ENCODE data around the gene PHRF1.

Gene PHRF1

DNA sequence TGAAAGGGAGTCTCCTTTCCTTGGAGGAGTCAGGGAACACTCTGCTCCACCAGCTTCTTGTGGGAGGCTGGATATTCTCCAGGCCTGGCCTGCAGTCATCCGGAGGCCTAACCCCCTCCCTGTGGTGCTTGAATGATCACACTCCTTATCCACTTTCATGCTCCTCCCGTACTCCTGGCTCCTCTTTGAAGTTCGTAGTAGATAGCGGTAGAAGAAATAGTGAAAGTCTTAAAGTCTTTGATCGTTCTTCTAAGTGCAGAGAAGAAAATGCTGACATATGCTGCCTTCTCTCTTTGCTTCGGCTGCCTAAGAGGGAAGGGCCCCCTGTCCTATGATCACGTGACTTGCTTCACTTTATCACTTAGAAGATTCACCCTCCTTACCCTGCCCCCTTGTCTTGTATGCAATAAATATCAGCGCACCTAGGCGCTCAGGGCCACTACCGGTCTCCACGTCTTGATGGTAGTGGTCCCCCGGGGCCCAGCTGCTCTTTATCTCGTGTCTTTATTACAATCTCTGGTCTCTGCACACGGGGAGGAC, 2.2 kb upstream of the PHRF1 start:
- DNase-seq: peak; percentile 37

DNA sequence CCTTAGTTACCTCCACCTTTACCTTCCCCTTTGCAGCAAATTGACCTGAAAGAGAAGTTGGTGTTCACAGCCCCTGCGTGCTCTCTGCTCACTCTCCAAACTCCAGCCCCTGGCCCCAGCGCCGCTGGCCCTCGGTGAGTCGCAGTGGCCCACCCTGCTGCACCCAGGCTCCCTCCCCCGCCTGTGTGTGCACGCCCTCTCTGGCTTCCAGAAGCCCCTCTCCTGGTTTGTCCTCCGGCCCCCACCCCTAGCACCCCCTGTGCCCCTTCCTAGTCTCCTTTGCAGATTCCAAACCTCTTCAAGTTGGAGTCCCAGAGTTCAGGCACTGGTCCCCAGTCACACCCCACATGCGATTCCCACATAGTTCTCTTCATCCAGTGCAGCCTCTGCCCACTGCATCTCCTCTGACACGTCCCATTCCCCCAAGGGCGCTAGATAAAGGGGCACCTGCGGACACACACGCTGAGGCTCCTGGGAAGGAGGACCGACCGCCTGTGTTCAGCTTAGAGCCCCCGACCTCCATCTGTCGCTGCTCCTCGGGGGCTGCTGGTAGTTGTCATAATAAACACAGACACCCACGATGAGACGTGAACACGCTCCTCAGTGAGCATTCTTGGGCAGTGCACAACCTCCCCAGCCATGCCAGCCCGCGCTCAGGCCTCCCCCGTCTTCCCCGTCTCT, 1.5 kb upstream of the PHRF1 start:
- DNase-seq: no peak

GRCh38 chr11:575313-575995, 816 bp upstream of the PHRF1 start:
- DNase-seq: no peak

DNA sequence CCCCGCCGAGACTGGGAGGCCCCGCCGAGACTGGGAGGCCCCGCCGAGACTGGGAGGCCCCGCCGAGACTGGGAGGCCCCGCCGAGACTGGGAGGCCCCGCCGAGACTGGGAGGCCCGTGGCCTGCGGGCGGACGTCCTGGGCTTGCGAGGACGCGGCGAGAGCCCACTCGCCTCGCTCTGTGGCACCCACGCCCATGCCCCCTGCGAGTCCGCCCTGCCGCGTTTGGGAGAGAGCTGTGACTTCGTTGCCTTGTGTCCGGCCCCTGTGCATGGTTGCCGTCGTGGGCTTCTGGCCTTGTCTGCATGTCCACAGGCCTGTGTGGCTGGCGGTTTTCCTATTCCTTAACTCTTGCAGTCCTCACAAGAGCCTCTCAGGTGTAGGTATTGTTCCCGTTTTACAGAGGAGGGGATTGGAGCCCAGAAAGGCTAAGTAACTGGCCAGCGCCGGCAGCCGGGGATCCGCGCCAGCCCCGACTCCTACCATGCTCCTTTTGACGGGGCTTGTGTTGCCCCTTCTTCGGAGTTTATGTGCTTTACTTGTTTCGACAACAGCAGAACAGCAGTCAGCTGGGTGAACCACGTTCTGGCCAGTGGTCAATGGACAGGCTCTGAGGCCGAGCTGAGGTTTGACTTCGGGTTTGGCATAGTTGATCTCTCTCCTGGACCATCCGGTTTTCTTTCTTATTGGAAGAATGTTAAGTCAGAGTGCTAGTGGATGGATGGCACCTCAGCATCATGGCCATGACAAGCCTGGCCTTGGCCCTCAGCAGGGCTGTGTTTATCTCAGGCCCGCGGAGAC, 741 bp downstream of the PHRF1 start:
- DNase-seq: no peak

DNA sequence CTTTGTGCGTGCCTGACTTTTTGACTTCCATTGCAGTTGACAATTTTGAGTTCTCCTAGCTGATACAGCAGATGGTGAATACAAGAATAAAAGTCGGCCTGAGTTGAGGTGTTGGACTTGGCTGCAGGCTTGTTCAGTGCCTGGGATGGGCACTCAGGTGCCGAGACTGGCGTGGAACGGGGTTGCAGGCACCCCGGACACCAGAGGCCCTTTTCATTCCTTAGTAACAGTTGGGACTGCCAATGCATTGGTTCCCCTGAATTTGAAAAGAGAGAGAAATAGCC, 1.3 kb downstream of the PHRF1 start:
- no peak for DNase-seq

DNA sequence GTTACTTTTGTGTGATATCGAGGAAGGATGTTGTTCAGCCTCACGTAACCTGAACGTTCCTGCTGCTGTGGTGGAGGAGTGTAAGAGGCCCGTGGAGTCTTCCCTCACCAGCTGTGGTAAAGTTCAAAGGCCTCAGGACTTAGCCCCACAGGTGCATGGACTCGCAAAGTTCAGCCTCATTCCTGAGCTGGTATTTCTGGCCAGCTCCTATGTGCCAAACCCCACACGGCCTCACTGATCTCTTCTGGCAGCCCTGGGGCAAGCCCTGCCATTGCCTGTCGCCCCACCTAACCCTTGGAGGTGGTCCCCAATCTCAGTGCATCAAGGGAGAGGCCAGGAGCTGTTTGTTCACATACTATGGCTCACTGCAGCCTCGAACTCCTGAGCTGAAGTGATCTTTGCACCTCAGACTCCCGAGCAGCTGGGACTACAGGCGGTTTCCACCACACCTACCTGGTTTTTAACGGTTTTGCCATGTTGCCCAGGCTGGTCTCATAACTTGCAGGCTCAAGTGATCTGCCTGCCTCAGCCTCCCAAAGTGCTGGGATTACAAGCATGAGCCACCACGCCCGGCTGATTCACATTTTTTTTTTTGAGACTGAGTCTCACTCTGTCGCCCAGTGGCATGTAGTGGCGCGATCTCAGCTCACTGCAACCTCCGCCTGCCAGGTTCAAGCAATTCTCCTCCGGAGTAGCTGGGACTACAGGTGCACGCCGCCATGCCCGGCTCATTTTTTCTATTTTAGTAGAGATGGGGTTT, 2.2 kb downstream of the PHRF1 start:
- DNase-seq: no peak

GRCh38 chr11:579830-580601, 3.7 kb downstream of the PHRF1 start:
- no peak for DNase-seq

GRCh38 chr11:581342-581741, 5.1 kb downstream of the PHRF1 start:
- DNase-seq: no peak

DNA sequence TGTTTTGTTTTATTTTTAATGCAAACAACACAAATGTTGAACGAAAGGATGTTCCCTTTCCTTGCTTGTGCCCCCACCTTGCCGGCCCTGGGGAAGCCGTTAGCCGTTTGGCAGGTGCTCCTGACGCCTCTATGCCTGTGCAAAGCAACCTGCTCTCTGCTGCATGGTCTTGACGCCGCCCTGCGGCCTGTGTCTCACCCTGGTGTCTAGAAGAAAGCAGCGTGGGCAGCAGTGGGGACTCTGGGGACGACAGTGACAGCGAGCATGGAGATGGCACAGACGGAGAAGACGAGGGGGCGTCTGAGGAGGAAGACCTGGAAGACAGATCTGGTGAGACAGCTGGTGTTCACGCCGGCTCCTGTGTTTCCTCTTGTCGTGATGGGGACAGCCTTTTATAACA, 5.5 kb downstream of the PHRF1 start:
- no peak for DNase-seq

DNA sequence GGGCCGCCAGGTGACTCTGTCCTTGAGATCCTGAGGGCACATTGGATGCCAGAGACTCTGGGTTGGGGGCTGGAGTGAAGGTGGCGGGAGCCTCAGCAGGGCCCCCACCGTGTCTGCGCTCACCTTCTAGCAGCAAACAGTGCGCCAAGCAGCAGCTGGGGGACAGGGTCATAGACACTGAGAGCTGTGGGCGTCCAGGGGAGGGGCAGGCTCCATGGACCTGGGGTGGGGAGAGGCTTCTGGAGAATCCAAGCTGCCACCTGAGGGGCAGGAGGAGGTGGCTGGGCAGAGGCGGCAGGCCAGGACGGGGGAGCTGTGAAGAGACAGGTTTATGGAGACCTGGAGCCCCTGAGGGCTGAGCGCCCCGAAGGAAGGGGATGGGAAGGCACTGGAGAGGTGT, 8.0 kb downstream of the PHRF1 start:
- no peak for DNase-seq

DNA sequence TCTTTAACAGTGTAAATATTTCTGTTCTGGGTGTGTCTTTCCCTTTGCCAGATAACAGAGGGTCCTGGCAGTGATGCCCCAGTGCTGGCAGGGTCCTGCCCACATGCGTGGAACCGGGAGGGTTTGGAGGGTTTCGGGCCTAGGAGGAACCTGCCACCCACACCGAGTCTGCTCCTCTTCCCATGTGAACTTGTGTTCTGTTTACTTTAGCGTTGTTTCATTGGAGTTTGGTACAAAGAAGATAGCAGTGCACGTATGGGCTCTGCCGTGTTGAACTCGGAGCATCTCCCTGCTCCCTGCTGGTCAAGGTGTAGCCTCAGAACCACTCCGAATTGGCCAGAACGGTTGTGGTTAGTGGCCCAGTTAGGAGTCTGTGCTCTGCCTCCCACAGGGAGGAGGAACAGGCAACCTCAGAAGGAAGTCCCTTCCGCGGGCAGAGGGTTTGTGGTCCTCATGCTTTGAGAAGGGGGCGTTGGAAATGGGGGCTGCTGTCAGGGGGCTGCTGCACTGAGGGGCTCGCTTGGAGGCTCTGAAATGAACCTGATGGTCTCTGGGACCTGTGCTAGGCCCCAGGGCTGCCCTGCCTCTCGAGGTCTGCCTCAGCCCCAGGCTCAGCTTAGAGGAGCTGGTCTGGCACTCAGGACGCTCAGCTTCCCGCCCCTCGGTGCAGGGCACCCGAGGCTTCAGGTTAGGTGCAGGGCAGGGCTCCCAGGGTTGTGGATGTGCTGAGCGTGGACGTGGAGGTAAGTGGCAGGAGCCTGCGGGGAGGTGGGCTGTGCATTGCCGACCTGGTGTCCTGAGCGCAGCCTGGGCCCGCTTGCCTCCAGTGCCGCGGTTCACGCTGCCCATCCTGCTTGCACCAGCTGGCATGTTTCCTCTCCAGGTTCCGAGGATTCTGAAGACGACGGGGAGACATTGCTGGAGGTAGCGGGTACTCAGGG, 10.4 kb downstream of the PHRF1 start:
- no peak for DNase-seq

GRCh38 chr11:587546-587945, 11.3 kb downstream of the PHRF1 start:
- no peak for DNase-seq

- peak; percentile 86 for DNase-seq
Measured at GRCh38 chr11:587978-588380, 11.7 kb downstream of the PHRF1 start.

GRCh38 chr11:589798-590197, 13.5 kb downstream of the PHRF1 start:
- no peak for DNase-seq

- DNase-seq: no peak
Measured at GRCh38 chr11:590997-591396, 14.7 kb downstream of the PHRF1 start.

DNA sequence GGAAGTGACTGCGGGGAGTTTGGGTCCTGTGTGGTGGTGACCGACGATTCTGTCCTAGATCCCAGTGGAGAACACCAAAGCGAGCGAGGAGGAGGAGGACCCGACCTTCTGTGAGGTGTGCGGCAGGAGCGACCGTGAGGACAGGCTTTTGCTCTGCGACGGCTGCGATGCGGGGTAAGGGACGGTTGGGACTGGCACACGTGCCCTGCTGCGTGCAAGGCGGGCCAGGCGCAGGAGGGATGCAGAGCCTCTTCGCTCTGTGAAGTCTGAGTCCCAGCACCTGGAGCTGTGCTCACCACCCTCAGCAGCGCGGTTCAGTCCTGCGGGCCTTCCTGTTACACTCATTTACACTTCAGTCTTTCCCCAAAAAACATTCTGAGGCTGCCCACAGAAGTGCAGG, 16.2 kb downstream of the PHRF1 start:
- DNase-seq: no peak

DNA sequence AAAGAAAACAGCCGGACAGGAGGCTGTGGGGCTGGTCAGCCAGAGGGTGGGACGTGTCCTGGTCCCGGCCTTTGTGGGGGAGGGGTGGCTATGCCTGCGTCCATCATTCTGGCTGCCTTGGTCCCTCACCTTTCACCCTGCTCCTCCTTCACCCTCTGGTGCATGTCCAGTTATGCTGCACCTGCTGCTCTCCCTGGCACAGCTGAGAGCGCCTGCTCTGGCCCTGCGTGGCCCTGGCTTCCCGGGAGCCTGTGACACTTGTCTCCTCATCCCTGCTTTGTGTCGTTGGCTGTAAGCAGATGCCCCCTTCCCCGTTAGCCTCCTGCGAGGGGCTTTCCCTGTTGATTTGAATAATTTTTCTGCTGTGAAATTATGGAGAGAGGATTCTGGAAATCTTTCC, 16.6 kb downstream of the PHRF1 start:
- DNase-seq: no peak

DNA sequence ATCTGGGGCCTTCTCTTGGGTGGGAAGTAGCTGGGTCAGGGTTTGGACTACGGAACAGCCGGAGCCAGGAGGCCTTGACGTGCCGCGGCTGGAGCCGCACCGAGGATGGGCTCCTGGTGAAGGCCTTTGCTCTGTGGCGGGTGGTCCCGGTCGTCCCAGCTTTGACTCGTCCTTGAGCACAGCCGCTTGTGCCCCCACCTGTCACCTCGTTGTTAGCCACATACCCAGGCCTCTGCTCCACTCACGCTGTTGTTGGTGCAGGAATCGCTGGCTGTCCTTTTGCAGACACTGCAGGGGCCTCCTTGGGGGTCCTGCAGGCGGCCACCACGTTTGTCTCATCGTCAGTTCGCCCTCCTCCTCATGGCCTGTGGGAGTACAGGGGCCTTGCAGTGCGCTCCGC, 17.1 kb downstream of the PHRF1 start:
- no peak for DNase-seq

DNA sequence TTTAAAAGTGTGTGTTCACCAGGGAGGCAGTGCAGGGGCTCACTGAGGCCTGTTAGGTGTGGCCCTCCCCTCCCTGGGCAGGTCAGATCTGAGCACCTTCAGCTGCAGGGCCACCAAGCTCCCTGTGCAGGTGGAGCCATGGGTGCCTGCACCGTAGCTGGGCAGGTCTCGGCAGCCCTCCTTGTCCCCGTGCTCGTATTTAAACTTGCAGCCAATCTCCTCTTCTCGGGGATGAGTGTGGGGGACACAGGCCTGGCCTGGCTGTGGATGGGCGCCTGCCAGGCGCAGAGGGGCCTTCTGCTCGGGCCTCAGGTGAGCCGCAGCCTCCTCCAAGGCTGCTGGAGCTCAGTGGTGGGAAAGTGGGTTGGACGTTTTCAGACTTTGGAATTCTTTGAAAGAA, 19.1 kb downstream of the PHRF1 start:
- no peak for DNase-seq

- DNase-seq: no peak
Measured at GRCh38 chr11:596374-596773, 20.1 kb downstream of the PHRF1 start.

- no peak for DNase-seq
Measured at GRCh38 chr11:597166-597725, 21.0 kb downstream of the PHRF1 start.

All from CD4-positive, alpha-beta T cell treated with Interleukin-4 for 4 hours (primary cell).